ENCODE results near the gene TBX21.

GRCh38 chr17:47686276-47686635, 46.8 kb upstream of the TBX21 start:
- TF ChIP-seq POLR2A (IDR thresholded peaks at IDR 0.05): no peak
- no peak for TF ChIP-seq CTCF (IDR thresholded peaks at IDR 0.05)
